Naive thymus-derived CD4-positive, alpha-beta T cell (primary cell): ENCODE measurements around the gene RBBP6. TPM values are rescaled to one million over a fixed set of nuclear protein-coding genes. Genes with fewer than 3 reads are reported as not detected.
"Not testable (repeated sequence)": the region's sequence is repeated elsewhere in the genome, so short reads cannot be mapped to it uniquely, and the experiment has no call there.

Experiments used
- ATAC-seq: fragments of 150-1000 bp; cut with Tn5 transposase; 2 replicates; pipeline ENCODE4 v1.10.0; 2021; ENCODE audit warnings: mild to moderate bottlenecking, moderate library complexity
- CTCF ChIA-PET: fragments of 350-600 bp; sonication (Branson Sonifier 250); formaldehyde crosslinking; loops from one replicate; lab custom pipeline; 2021; ENCODE audit warnings: antibody characterized with exemption; lab: Charles Lee
- POLR2A ChIA-PET: fragments of 350-600 bp; sonication (Branson Sonifier 250); formaldehyde crosslinking; loops from one replicate; lab custom pipeline; 2021; ENCODE audit warnings: antibody characterized with exemption, inconsistent platforms; lab: Charles Lee
- DNase-seq, 9 donors: peaks; one replicate each; pipeline versions ENCODE4 v3.0.0 to v3.0.0-alpha.2; 2020 to 2022; ENCODE audit warnings: mixed read lengths in 1 of 9
- H3K27ac ChIP-seq: one replicate; pipeline ENCODE4 v1.7.0; 2013; ENCODE audit warnings: mild to moderate bottlenecking, low read depth, low read length, moderate library complexity
- H3K27me3 ChIP-seq, 2 donors: one replicate each; pipeline ENCODE4 v1.7.0; 2013; ENCODE audit warnings: low read length in 2 of 2, mild to moderate bottlenecking in 2 of 2, moderate library complexity in 2 of 2; ENCODE audit not compliant: control insufficient read depth in 2 of 2, insufficient read depth in 2 of 2
- H3K36me3 ChIP-seq, 3 experiments: 1 replicate in 2 of 3; 2 replicates in 1 of 3; pipeline ENCODE4 v1.7.0; 2013; ENCODE audit warnings: low read length in 3 of 3, mild to moderate bottlenecking in 3 of 3, moderate library complexity in 1 of 3; ENCODE audit not compliant: insufficient read depth in 3 of 3, control insufficient read depth in 2 of 3
- H3K4me1 ChIP-seq, 2 donors: one replicate each; pipeline ENCODE4 v1.7.0; 2013; ENCODE audit warnings: low read length in 2 of 2, mild to moderate bottlenecking in 2 of 2, moderate library complexity in 1 of 2; ENCODE audit not compliant: control insufficient read depth in 2 of 2, insufficient read depth in 2 of 2
- H3K4me3 ChIP-seq: 2 replicates; pipeline ENCODE4 v1.7.0; 2013; ENCODE audit warnings: mild to moderate bottlenecking, low read length
- H3K9me3 ChIP-seq, 3 experiments: 1 replicate in 2 of 3; 2 replicates in 1 of 3; pipeline ENCODE4 v1.7.0; 2013; ENCODE audit warnings: low read length in 3 of 3; ENCODE audit not compliant: control insufficient read depth in 2 of 3
- H3K27ac Mint-ChIP-seq, 9 donors: one replicate each; pipeline ENCODE4 v1.8.0; 2020 to 2022; ENCODE audit warnings: mixed read lengths in 9 of 9, mild to moderate bottlenecking in 8 of 9, moderate library complexity in 5 of 9, inconsistent platforms in 2 of 9
- H3K27me3 Mint-ChIP-seq, 5 donors: one replicate each; pipeline ENCODE4 v1.8.0; 2021 to 2022; ENCODE audit warnings: mixed read lengths in 5 of 5, mild to moderate bottlenecking in 1 of 5
- H3K36me3 Mint-ChIP-seq, 5 donors: one replicate each; pipeline ENCODE4 v1.8.0; 2020 to 2022; ENCODE audit warnings: mixed read lengths in 5 of 5, mild to moderate bottlenecking in 3 of 5, inconsistent platforms in 1 of 5
- H3K4me1 Mint-ChIP-seq, 7 donors: one replicate each; pipeline ENCODE4 v1.8.0; 2020 to 2022; ENCODE audit warnings: mixed read lengths in 7 of 7, mild to moderate bottlenecking in 3 of 7, inconsistent platforms in 1 of 7
- H3K4me3 Mint-ChIP-seq, 10 donors: one replicate each; pipeline ENCODE4 v1.8.0; 2020 to 2022; ENCODE audit warnings: mild to moderate bottlenecking in 10 of 10, mixed read lengths in 10 of 10, moderate library complexity in 6 of 10, inconsistent platforms in 2 of 10
- H3K9me3 Mint-ChIP-seq, 11 donors: one replicate each; pipeline ENCODE4 v1.8.0; 2020 to 2022; ENCODE audit warnings: mixed read lengths in 11 of 11, mild to moderate bottlenecking in 4 of 11, inconsistent platforms in 1 of 11, moderate library complexity in 1 of 11
- intact Hi-C, 2 donors: fragments of 100-400 bp; cut with micrococcal nuclease; formaldehyde crosslinking; loops; one replicate each; pipeline ENCODE4 v1.15.1; 2023
- polyA plus RNA-seq, 2 donors: library from polyadenylated mRNA; unstranded; fragments of 300-500 nt; fragmentation: Illumina TruSeq; gene quantifications; one replicate each; pipeline ENCODE4 v1.2.3, GENCODE V29; 2021
- total RNA-seq, 6 experiments: library from RNA in 5 of 6; stranded (reverse) in 5 of 6; gene quantifications; 1 replicate in 5 of 6; 2 replicates in 1 of 6; pipeline ENCODE4 v1.2.3 and lab custom pipeline; 2021 to 2026

The RBBP6 gene
- total and polyA plus RNA-seq, 7 experiments from 2014 or later, result 17.0 to 137 (median 91.2) TPM

- DNase-seq (peak in 1 of 9 donors; percentile 3), ATAC-seq (no peak)
- POLR2A ChIA-PET, result no interaction called here
- no peaks in the 10 kb centered on the region for H3K9me3 ChIP-seq
- Mint-ChIP-seq H3K27me3 (peaks cover 48 to 62% (median 50%) of the 10 kb centered on the region in 5 donors), H3K4me3 (peak overlapping the region; percentile 30 to 70 (median 56)), H3K9me3 (no peaks in the 10 kb centered on the region), H3K27ac (no peak overlapping the region), H3K36me3 (peaks cover 0 to 3% (median 0%) of the 10 kb centered on the region in 5 donors), H3K4me1 (peaks cover 7 to 23% (median 17%) of the 10 kb centered on the region in 7 donors)
- H3K27me3 ChIP-seq, result peaks cover 0 to 9% of the 10 kb centered on the region in 2 donors
- CTCF ChIA-PET, result no interaction called here
- H3K4me1 ChIP-seq, result no peaks in the 10 kb centered on the region
- no peaks in the 10 kb centered on the region for H3K36me3 ChIP-seq
- no peak overlapping the region for H3K27ac ChIP-seq
- intact Hi-C loops, result no loop called here
- no peak overlapping the region for H3K4me3 ChIP-seq
Measured at GRCh38 chr16:24609740-24610415, 70.5 kb downstream of the RBBP6 start.

GRCh38 chr16:24610416-24610755 is 71.0 kb downstream of the RBBP6 start:
- CTCF ChIA-PET, result no interaction called here
- Mint-ChIP-seq H3K27me3 (peaks cover 50 to 62% (median 54%) of the 10 kb centered on the region in 5 donors), H3K36me3 (peaks cover 0 to 3% (median 0%) of the 10 kb centered on the region in 5 donors), H3K27ac (no peak overlapping the region), H3K9me3 (no peaks in the 10 kb centered on the region), H3K4me1 (peaks cover 7 to 23% (median 17%) of the 10 kb centered on the region in 7 donors), H3K4me3 (peak overlapping the region; percentile 34 to 70 (median 56))
- no peak for ATAC-seq
- H3K27me3 ChIP-seq, result peaks cover 0 to 9% of the 10 kb centered on the region in 2 donors
- DNase-seq, result no peak
- no peaks in the 10 kb centered on the region for H3K9me3 ChIP-seq
- no peaks in the 10 kb centered on the region for H3K4me1 ChIP-seq
- H3K4me3 ChIP-seq, result no peak overlapping the region
- POLR2A ChIA-PET, result no interaction called here
- no peak overlapping the region for H3K27ac ChIP-seq
- no peaks in the 10 kb centered on the region for H3K36me3 ChIP-seq
- intact Hi-C loops, result no loop called here

DNA sequence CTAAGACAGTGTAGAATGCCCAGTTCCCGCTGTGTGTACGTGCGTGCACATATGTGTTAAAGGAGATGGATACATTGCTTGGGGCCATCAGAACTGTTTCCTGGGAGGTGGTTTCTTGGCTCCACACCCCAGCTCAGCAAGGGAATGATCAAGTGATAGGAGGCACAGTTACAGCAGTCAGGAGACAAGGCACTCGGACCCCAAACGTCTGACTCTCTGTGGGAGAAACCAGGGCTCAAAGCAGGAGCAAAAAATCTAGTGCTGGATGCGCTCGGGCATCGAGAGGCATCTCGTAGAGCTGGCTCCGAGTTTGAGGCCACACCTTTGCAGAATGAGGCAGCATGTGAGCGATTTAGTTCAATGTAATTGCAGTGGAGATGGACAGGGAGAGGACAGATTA is 71.9 kb downstream of the RBBP6 start:
- Histone ChIP-seq H3K27me3 (peaks cover 0 to 9% of the 10 kb centered on the region in 2 donors), H3K4me1 (no peaks in the 10 kb centered on the region), H3K9me3 (no peaks in the 10 kb centered on the region), H3K27ac (no peak overlapping the region), H3K36me3 (no peaks in the 10 kb centered on the region), H3K4me3 (no peak overlapping the region)
- Mint-ChIP-seq H3K36me3 (peaks cover 0 to 3% (median 0%) of the 10 kb centered on the region in 5 donors), H3K27me3 (peaks cover 50 to 62% (median 55%) of the 10 kb centered on the region in 5 donors), H3K4me3 (peak overlapping the region in 3 of 10 donors; percentile 17 to 65 (median 35)), H3K9me3 (no peaks in the 10 kb centered on the region), H3K4me1 (peaks cover 7 to 23% (median 17%) of the 10 kb centered on the region in 7 donors), H3K27ac (no peak overlapping the region)
- DNase-seq (no peak), ATAC-seq (no peak)
- ChIA-PET CTCF (no interaction called here), POLR2A (no interaction called here)
- intact Hi-C loops, result no loop called here

DNA sequence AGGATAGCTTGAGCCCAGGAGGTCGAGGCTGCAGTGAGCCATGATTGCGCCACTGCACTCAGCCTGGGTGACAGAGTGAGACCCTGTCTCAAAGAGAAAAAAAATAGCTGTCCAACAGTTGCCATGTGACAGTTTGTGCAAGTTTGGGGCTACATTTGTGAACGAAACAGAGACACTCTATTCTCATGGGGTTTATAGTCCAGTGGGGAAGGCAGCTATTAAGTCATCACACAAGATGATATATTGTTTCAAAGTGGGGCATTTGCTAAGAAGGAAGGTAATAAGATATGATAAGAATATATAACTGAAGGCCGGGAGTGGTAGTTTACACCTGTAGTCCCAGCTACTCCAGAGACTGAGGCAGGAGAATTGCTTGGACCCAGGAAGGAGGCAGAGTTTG is 73.3 kb downstream of the RBBP6 start:
- Mint-ChIP-seq H3K4me3 (no peak overlapping the region), H3K36me3 (peaks cover 0 to 3% (median 0%) of the 10 kb centered on the region in 5 donors), H3K27me3 (peaks cover 45 to 56% (median 51%) of the 10 kb centered on the region in 5 donors), H3K9me3 (no peaks in the 10 kb centered on the region), H3K27ac (no peak overlapping the region), H3K4me1 (peaks cover 7 to 23% (median 17%) of the 10 kb centered on the region in 7 donors)
- ChIA-PET CTCF (no interaction called here), POLR2A (no interaction called here)
- peaks cover 0 to 9% of the 10 kb centered on the region in 2 donors for H3K27me3 ChIP-seq
- no peaks in the 10 kb centered on the region for H3K4me1 ChIP-seq
- no peak for DNase-seq
- no peaks in the 10 kb centered on the region for H3K9me3 ChIP-seq
- no peak for ATAC-seq
- H3K36me3 ChIP-seq, result no peaks in the 10 kb centered on the region
- intact Hi-C loops, result no loop called here
- H3K4me3 ChIP-seq, result no peak overlapping the region
- H3K27ac ChIP-seq, result no peak overlapping the region

GRCh38 chr16:24613267-24613666 is 73.9 kb downstream of the RBBP6 start:
- H3K27ac ChIP-seq, H3K9me3 Mint-ChIP-seq, H3K27ac Mint-ChIP-seq, H3K4me3 Mint-ChIP-seq, CTCF ChIA-PET, H3K4me1 ChIP-seq, H3K9me3 ChIP-seq, H3K27me3 ChIP-seq, H3K4me3 ChIP-seq, H3K36me3 ChIP-seq, H3K36me3 Mint-ChIP-seq, POLR2A ChIA-PET, ATAC-seq, DNase-seq, intact Hi-C loops: not testable (repeated sequence)
- Mint-ChIP-seq H3K27me3 (peaks cover 39 to 54% (median 45%) of the 10 kb centered on the region in 5 donors), H3K4me1 (peaks cover 7 to 23% (median 17%) of the 10 kb centered on the region in 7 donors)

DNA sequence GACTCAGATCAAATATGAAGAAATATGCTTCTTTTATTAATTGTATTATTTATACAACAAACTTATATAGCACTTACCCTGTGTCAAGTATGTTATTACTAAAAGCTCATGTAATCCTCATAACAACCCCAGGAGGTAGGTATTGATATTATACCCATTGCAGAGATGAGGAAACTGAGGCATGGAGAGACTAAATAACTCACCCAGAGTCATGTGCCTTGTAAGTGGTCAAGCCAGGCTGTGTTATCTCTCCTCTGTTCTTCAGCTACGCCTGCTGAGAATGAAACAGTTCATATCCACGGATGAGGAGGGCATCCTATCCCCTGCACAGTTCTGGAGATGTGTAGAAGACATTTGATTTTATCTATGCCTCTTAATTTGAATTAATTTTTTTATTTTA is 78.1 kb downstream of the RBBP6 start:
- Mint-ChIP-seq H3K4me3 (no peak overlapping the region), H3K9me3 (no peaks in the 10 kb centered on the region), H3K36me3 (no peaks in the 10 kb centered on the region), H3K27ac (no peak overlapping the region), H3K4me1 (no peaks in the 10 kb centered on the region), H3K27me3 (peaks cover 5 to 23% (median 10%) of the 10 kb centered on the region in 5 donors)
- H3K4me3 ChIP-seq, result no peak overlapping the region
- H3K27me3 ChIP-seq, result no peaks in the 10 kb centered on the region
- no peaks in the 10 kb centered on the region for H3K9me3 ChIP-seq
- H3K27ac ChIP-seq, result no peak overlapping the region
- ChIA-PET POLR2A (no interaction called here), CTCF (no interaction called here)
- intact Hi-C loops, result no loop called here
- ATAC-seq, result no peak
- no peaks in the 10 kb centered on the region for H3K36me3 ChIP-seq
- DNase-seq, result no peak
- no peaks in the 10 kb centered on the region for H3K4me1 ChIP-seq
